ENCODE measurements around the gene SNAPC3.

- TF ChIP-seq POLR2AphosphoS5 (IDR thresholded peaks at IDR 0.05) = no peak
- TF ChIP-seq CTCF (IDR thresholded peaks at IDR 0.05) = no peak
- no peak for TF ChIP-seq POLR2A (IDR thresholded peaks at IDR 0.05)
Measured at GRCh38 chr9:15484802-15485201, 62.1 kb downstream of the SNAPC3 start.

Data from upper lobe of left lung (tissue), 4 donors.